ENCODE data around the gene SMPD2. TPM values are rescaled to one million over a fixed set of nuclear protein-coding genes. Genes with fewer than 3 reads are reported as not detected.

Gene SMPD2
- total and polyA plus RNA-seq, 9 donors = 7.7 to 21.7 (median 8.9) TPM

GRCh38 chr6:109488001-109488400 is 47.5 kb downstream of the SMPD2 start:
- no peaks in the 10 kb centered on the region for H3K36me3 ChIP-seq
- H3K27me3 ChIP-seq = no peaks in the 10 kb centered on the region
- H3K27ac ChIP-seq = no peak overlapping the region
- no peak for DNase-seq
- H3K4me3 ChIP-seq = no peak overlapping the region
- TF ChIP-seq POLR2A (IDR thresholded peaks at IDR 0.05) = no peak
- no peak for TF ChIP-seq EP300 (IDR thresholded peaks at IDR 0.05)
- TF ChIP-seq CTCF (IDR thresholded peaks at IDR 0.05) = no peak
- H3K9me3 ChIP-seq = no peaks in the 10 kb centered on the region
- no peaks in the 10 kb centered on the region for H3K4me1 ChIP-seq (ENCODE audit: insufficient read depth)
- intact Hi-C loops (cut with DNase I) = no loop called here

- Histone ChIP-seq H3K27ac (no peak overlapping the region), H3K9me3 (no peaks in the 10 kb centered on the region), H3K36me3 (no peaks in the 10 kb centered on the region), H3K4me3 (no peak overlapping the region), H3K4me1 (ENCODE audit: insufficient read depth) (no peaks in the 10 kb centered on the region), H3K27me3 (no peaks in the 10 kb centered on the region)
- DNase-seq = no peak
- no peak for TF ChIP-seq EP300 (IDR thresholded peaks at IDR 0.05)
- intact Hi-C loops (cut with DNase I) = no loop called here
- 39 to 55% (median 49%) methylated on average over 2 of the region's 2 CpGs for WGBS, 3 donors
These were observed 50.2 kb downstream of the SMPD2 start for GRCh38 chr6:109490713-109491112.

GRCh38 chr6:109491207-109491938 is 50.8 kb downstream of the SMPD2 start:
- H3K27me3 ChIP-seq = no peaks in the 10 kb centered on the region
- 43 to 61% (median 50%) methylated on average over 5 of the region's 5 CpGs for WGBS, 3 donors
- H3K4me3 ChIP-seq = no peak overlapping the region
- H3K36me3 ChIP-seq = no peaks in the 10 kb centered on the region
- no peak overlapping the region for H3K27ac ChIP-seq
- H3K9me3 ChIP-seq = no peaks in the 10 kb centered on the region
- no peak for TF ChIP-seq CTCF (IDR thresholded peaks at IDR 0.05)
- no peak for TF ChIP-seq POLR2A (IDR thresholded peaks at IDR 0.05)
- no peak for TF ChIP-seq EP300 (IDR thresholded peaks at IDR 0.05)
- no peaks in the 10 kb centered on the region for H3K4me1 ChIP-seq (ENCODE audit: insufficient read depth)
- DNase-seq = no peak
- intact Hi-C loops (cut with DNase I) = no loop called here

Other genes with a start within 250 kb of the SMPD2 start
- gene CD164, start 58.3 kb upstream of the SMPD2 start, total RNA-seq = 100 to 1,000 TPM; 145 to 215 (median 173) TPM
- gene CD164, start 58.3 kb upstream of the SMPD2 start, polyA plus RNA-seq = 100 to 1,000 TPM; 129 to 203 TPM
- gene PPIL6, start 96 bp upstream of the SMPD2 start, total RNA-seq = 10 to 100 TPM in 6 of 7 donors, 1 to 10 TPM in 1; 9.1 to 29.8 (median 11.6) TPM
- gene PPIL6, start 96 bp upstream of the SMPD2 start, polyA plus RNA-seq = 1 to 10 TPM; 6.3 TPM
- gene MICAL1, start 15.0 kb downstream of the SMPD2 start, total RNA-seq = 10 to 100 TPM; 10.3 to 24.0 (median 12.6) TPM
- gene MICAL1, start 15.0 kb downstream of the SMPD2 start, polyA plus RNA-seq = 10 to 100 TPM; 14.9 to 19.1 TPM
- 10 to 100 TPM in 1 of 7 donors, 1 to 10 TPM in 6; 5.2 to 10.2 (median 7.0) TPM for gene ZBTB24, start 42.5 kb downstream of the SMPD2 start, total RNA-seq
- gene ZBTB24, start 42.5 kb downstream of the SMPD2 start, polyA plus RNA-seq = 1 to 10 TPM; 3.5 to 5.7 TPM

Data from ovary (tissue), 9 donors.